ENCODE measurements around the gene ZNF664. TPM values are rescaled to one million over a fixed set of nuclear protein-coding genes. Genes with fewer than 3 reads are reported as not detected.

Gene ZNF664
- total RNA-seq, 2 experiments from 2014 or later, result 54.4 to 56.8 TPM

- Mint-ChIP-seq H3K27me3 (no peaks in the 10 kb centered on the region), H3K36me3 (peaks cover 9% of the 10 kb centered on the region), H3K9me3 (peaks cover 25% of the 10 kb centered on the region), H3K4me3 (no peak overlapping the region), H3K27ac (no peak overlapping the region), H3K4me1 (peaks cover 3% of the 10 kb centered on the region)
- DNase-seq, result no peak
These were observed 72.8 kb downstream of the ZNF664 start for GRCh38 chr12:124045671-124046455.

- Mint-ChIP-seq H3K4me3 (no peak overlapping the region), H3K27me3 (no peaks in the 10 kb centered on the region), H3K27ac (no peak overlapping the region), H3K36me3 (peaks cover 9% of the 10 kb centered on the region), H3K4me1 (peaks cover 3% of the 10 kb centered on the region), H3K9me3 (peaks cover 25% of the 10 kb centered on the region)
- no peak for DNase-seq
These were observed 73.4 kb downstream of the ZNF664 start for GRCh38 chr12:124046456-124046740.

DNA sequence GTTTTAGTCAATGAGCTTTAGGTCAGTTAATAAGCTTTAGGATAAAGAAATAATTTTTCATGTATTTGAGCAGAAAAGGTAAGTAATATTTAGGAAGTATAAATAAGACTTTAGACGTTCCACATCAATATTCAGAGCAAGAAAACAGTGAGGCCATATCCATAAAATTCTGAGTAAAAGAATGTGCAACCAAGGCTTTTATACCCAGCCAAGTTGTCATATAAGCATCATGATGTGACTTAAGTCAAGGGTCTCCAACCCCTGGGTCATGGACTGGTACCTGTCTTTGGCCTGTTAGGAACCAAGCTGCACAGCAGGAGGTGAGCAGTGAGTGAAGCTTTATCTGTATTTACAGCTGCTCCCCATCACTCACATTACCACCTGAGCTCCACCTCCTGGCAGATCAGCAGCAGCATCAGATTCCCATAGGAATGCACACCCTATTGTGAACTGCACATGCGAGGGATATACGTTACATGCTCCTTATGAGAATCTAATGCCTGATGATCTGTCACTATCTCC is 74.1 kb downstream of the ZNF664 start:
- H3K36me3 Mint-ChIP-seq, result peaks cover 9% of the 10 kb centered on the region
- peaks cover 3% of the 10 kb centered on the region for H3K4me1 Mint-ChIP-seq
- peaks cover 25% of the 10 kb centered on the region for H3K9me3 Mint-ChIP-seq
- no peak overlapping the region for H3K27ac Mint-ChIP-seq
- H3K4me3 Mint-ChIP-seq, result no peak overlapping the region
- no peak for DNase-seq
- no peaks in the 10 kb centered on the region for H3K27me3 Mint-ChIP-seq

- Mint-ChIP-seq H3K36me3 (peaks cover 9% of the 10 kb centered on the region), H3K27me3 (peaks cover 11% of the 10 kb centered on the region), H3K27ac (no peak overlapping the region), H3K4me3 (no peak overlapping the region), H3K4me1 (no peaks in the 10 kb centered on the region), H3K9me3 (peaks cover 25% of the 10 kb centered on the region)
- DNase-seq, result no peak
These were observed 76.6 kb downstream of the ZNF664 start for GRCh38 chr12:124049451-124050094.

DNA sequence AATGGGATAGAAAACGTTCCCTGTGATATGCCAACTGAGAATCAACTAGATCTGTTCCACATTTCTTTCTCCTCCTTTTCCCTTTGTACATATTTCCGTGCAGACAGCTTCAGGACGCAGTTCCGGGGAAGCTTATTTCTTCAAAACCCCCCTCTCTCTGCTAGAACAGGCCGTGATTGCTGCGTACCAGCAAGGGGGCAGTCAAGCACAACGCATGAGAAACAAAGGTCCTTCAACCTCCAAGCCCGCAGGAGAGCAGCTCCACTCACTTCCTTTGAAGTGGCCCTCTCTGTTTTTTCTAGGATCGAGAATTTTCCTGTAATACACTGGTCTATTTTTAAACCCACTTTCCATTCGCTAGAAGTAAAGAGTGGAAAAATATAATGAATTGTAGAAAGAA is 80.8 kb downstream of the ZNF664 start:
- no peak for DNase-seq
- Mint-ChIP-seq H3K9me3 (peaks cover 6% of the 10 kb centered on the region), H3K36me3 (no peaks in the 10 kb centered on the region), H3K4me1 (no peaks in the 10 kb centered on the region), H3K27me3 (peaks cover 13% of the 10 kb centered on the region), H3K4me3 (no peak overlapping the region), H3K27ac (no peak overlapping the region)

- no peaks in the 10 kb centered on the region for H3K9me3 Mint-ChIP-seq
- no peaks in the 10 kb centered on the region for H3K4me1 Mint-ChIP-seq
- DNase-seq, result no peak
- peaks cover 13% of the 10 kb centered on the region for H3K27me3 Mint-ChIP-seq
- H3K27ac Mint-ChIP-seq, result no peak overlapping the region
- H3K4me3 Mint-ChIP-seq, result no peak overlapping the region
- H3K36me3 Mint-ChIP-seq, result no peaks in the 10 kb centered on the region
These were observed 82.1 kb downstream of the ZNF664 start for GRCh38 chr12:124055066-124055465.

- no peak for DNase-seq
- Mint-ChIP-seq H3K9me3 (no peaks in the 10 kb centered on the region), H3K4me3 (no peak overlapping the region), H3K27ac (no peak overlapping the region), H3K36me3 (no peaks in the 10 kb centered on the region), H3K27me3 (peaks cover 19% of the 10 kb centered on the region), H3K4me1 (no peaks in the 10 kb centered on the region)
These were observed 84.7 kb downstream of the ZNF664 start for GRCh38 chr12:124057691-124058090.

- no peak for DNase-seq
- no peak overlapping the region for H3K27ac Mint-ChIP-seq
- no peaks in the 10 kb centered on the region for H3K4me1 Mint-ChIP-seq
- no peak overlapping the region for H3K4me3 Mint-ChIP-seq
- H3K9me3 Mint-ChIP-seq, result no peaks in the 10 kb centered on the region
- H3K27me3 Mint-ChIP-seq, result peaks cover 8% of the 10 kb centered on the region
- no peaks in the 10 kb centered on the region for H3K36me3 Mint-ChIP-seq
These were observed 86.7 kb downstream of the ZNF664 start for GRCh38 chr12:124059752-124060151.

Other genes starting within 250 kb of the ZNF664 start
- under 1 TPM; 0.06 to 0.22 TPM for gene DNAH10, start 210.9 kb upstream of the ZNF664 start, total RNA-seq
- gene CCDC92, start 384 bp upstream of the ZNF664 start, total RNA-seq, result 1 to 10 TPM; 4.8 to 5.0 TPM

Measured in activated naive CD8-positive, alpha-beta T cell treated with anti-CD3 and anti-CD28 coated beads for 36 hours (primary cell).